ENCODE measurements around the gene SLIT3.

SLIT3 gene

GRCh38 chr5:169286572-169287300 is 14.2 kb downstream of the SLIT3 start:
- TF ChIP-seq, protein P1, sequence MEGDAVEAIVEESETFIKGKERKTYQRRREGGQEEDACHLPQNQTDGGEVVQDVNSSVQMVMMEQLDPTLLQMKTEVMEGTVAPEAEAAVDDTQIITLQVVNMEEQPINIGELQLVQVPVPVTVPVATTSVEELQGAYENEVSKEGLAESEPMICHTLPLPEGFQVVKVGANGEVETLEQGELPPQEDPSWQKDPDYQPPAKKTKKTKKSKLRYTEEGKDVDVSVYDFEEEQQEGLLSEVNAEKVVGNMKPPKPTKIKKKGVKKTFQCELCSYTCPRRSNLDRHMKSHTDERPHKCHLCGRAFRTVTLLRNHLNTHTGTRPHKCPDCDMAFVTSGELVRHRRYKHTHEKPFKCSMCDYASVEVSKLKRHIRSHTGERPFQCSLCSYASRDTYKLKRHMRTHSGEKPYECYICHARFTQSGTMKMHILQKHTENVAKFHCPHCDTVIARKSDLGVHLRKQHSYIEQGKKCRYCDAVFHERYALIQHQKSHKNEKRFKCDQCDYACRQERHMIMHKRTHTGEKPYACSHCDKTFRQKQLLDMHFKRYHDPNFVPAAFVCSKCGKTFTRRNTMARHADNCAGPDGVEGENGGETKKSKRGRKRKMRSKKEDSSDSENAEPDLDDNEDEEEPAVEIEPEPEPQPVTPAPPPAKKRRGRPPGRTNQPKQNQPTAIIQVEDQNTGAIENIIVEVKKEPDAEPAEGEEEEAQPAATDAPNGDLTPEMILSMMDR (conservative IDR thresholded peaks at IDR 0.05; ENCODE audit: control insufficient read depth, insufficient read depth, low read depth, low read length) = no peak
- no peak overlapping the region for H3K4me3 ChIP-seq (ENCODE audit: control insufficient read depth, low read depth, low read length)
- DNase-seq (ENCODE audit: low read depth) = no peak

- no peak overlapping the region for H3K4me3 ChIP-seq (ENCODE audit: control insufficient read depth, low read depth, low read length)
- no peak for DNase-seq (ENCODE audit: low read depth)
- TF ChIP-seq, protein P1 (conservative IDR thresholded peaks at IDR 0.05; ENCODE audit: control insufficient read depth, insufficient read depth, low read depth, low read length) = no peak
Measured at GRCh38 chr5:169283887-169284286, 17.1 kb downstream of the SLIT3 start.

DNA sequence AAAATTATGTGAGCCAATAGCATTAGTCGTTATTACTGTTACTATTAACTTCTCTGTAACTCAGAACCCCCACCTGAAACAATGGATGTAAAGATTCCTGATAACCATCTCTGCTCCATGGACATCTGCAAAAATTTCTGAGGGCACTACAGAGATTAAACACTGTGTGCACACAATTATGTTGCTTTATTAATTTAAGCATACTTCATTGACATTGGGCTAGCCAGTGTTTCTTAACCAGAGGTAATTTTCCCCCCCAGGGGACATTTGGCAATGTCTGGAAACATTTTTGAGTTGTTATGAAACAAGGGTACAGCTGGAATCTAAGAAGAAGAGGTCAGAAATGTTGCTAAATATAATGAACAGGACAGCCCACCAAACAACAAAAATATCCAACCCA is 19.3 kb downstream of the SLIT3 start:
- H3K4me3 ChIP-seq (ENCODE audit: control insufficient read depth, low read depth, low read length) = no peak overlapping the region
- TF ChIP-seq, protein P1 (conservative IDR thresholded peaks at IDR 0.05; ENCODE audit: control insufficient read depth, insufficient read depth, low read depth, low read length) = no peak
- DNase-seq (ENCODE audit: low read depth) = no peak

DNA sequence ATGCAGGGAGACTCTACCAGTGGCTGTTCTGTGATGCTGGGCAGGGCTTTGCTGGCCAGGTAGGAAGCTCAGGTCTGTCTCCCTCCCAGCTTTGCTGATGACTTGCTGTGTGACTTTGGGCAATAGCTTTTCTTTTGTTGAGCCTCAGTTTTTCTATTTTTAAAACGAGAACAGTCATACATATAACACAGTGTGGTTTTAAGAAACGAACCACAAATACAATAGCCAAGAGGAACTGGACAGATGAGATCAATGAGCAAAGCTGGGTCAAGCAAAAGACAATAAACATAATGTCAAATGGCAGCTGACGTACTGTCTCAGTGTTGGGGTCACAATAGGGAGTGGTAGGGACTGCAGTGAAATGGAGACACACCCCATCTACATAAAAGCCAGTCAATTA is 20.2 kb downstream of the SLIT3 start:
- DNase-seq (ENCODE audit: low read depth) = no peak
- H3K4me3 ChIP-seq (ENCODE audit: control insufficient read depth, low read depth, low read length) = no peak overlapping the region
- TF ChIP-seq, protein P1 (conservative IDR thresholded peaks at IDR 0.05; ENCODE audit: control insufficient read depth, insufficient read depth, low read depth, low read length) = no peak

- TF ChIP-seq, protein P1 (conservative IDR thresholded peaks at IDR 0.05; ENCODE audit: control insufficient read depth, insufficient read depth, low read depth, low read length) = no peak
- H3K4me3 ChIP-seq (ENCODE audit: control insufficient read depth, low read depth, low read length) = no peak overlapping the region
- no peak for DNase-seq (ENCODE audit: low read depth)
Measured at GRCh38 chr5:169280286-169280685, 20.7 kb downstream of the SLIT3 start.

GRCh38 chr5:169279125-169279524 is 21.8 kb downstream of the SLIT3 start:
- DNase-seq (ENCODE audit: low read depth) = no peak
- TF ChIP-seq, protein P1 (conservative IDR thresholded peaks at IDR 0.05; ENCODE audit: control insufficient read depth, insufficient read depth, low read depth, low read length) = no peak
- H3K4me3 ChIP-seq (ENCODE audit: control insufficient read depth, low read depth, low read length) = no peak overlapping the region
